Tibial artery (tissue), 4 donors: ENCODE data around the gene RNF11.
"Not testable (repeated sequence)": the region's sequence is repeated elsewhere in the genome, so short reads cannot be mapped to it uniquely, and the experiment has no call there.

Source experiments
- DNase-seq, 2 donors: peaks; one replicate each; pipeline ENCODE4 v3.0.0-alpha.2; 2019
- H3K27ac ChIP-seq, 2 donors: fragments of 200-600 bp; sonication (generic) in 1 of 2; 1 replicate in 1 of 2; 2 replicates in 1 of 2; pipeline ENCODE4 v1.5.1; 2018 to 2019; ENCODE audit warnings: mild to moderate bottlenecking in 1 of 2
- H3K27me3 ChIP-seq, 2 donors: fragments of 200-600 bp; sonication (generic) in 1 of 2; one replicate each; pipeline versions ENCODE4 v1.5.1 to v1.6.0; 2016 to 2019
- H3K36me3 ChIP-seq, 3 donors: fragments of 200-600 bp; sonication (generic) in 2 of 3; one replicate each; pipeline ENCODE4 v1.5.1; 2016 to 2019; ENCODE audit warnings: mild to moderate bottlenecking in 2 of 3
- H3K4me1 ChIP-seq, 4 donors: fragments of 200-600 bp; sonication (generic) in 2 of 4; 1 replicate in 3 of 4; 2 replicates in 1 of 4; pipeline ENCODE4 v1.5.1; 2016 to 2019
- H3K4me3 ChIP-seq, 2 donors: fragments of 200-600 bp; sonication (generic) in 1 of 2; 1 replicate in 1 of 2; 2 replicates in 1 of 2; pipeline ENCODE4 v1.5.1; 2018 to 2019; ENCODE audit warnings: mild to moderate bottlenecking in 2 of 2
- H3K9me3 ChIP-seq, 3 donors: fragments of 200-600 bp; sonication (generic) in 1 of 3; one replicate each; pipeline ENCODE4 v1.5.1; 2016 to 2019
- intact Hi-C: fragments of 100-400 bp; cut with DNase I; formaldehyde crosslinking; loops from one replicate; pipeline ENCODE4 v1.15.0; 2023; ENCODE audit warnings: low total_unique reads
- TF ChIP-seq, protein P1 (sequence below), 2 experiments: fragments of 200-600 bp in 1 of 2; fragments of 450-650 bp in 1 of 2; IDR thresholded peaks; one replicate each; pipeline ENCODE4 v1.5.1; 2017 to 2019; ENCODE audit warnings: antibody characterized with exemption in 2 of 2, mild to moderate bottlenecking in 1 of 2, moderate library complexity in 1 of 2

Gene RNF11

GRCh38 chr1:51231120-51231519, 5.0 kb upstream of the RNF11 start:
- Histone ChIP-seq H3K9me3 (no peaks in the 10 kb centered on the region), H3K4me1 (peaks cover 0 to 17% (median 5%) of the 10 kb centered on the region in 4 donors), H3K4me3 (no peak overlapping the region), H3K27me3 (no peaks in the 10 kb centered on the region), H3K36me3 (no peaks in the 10 kb centered on the region), H3K27ac (no peak overlapping the region)
- no peak for DNase-seq
- TF ChIP-seq, protein P1, sequence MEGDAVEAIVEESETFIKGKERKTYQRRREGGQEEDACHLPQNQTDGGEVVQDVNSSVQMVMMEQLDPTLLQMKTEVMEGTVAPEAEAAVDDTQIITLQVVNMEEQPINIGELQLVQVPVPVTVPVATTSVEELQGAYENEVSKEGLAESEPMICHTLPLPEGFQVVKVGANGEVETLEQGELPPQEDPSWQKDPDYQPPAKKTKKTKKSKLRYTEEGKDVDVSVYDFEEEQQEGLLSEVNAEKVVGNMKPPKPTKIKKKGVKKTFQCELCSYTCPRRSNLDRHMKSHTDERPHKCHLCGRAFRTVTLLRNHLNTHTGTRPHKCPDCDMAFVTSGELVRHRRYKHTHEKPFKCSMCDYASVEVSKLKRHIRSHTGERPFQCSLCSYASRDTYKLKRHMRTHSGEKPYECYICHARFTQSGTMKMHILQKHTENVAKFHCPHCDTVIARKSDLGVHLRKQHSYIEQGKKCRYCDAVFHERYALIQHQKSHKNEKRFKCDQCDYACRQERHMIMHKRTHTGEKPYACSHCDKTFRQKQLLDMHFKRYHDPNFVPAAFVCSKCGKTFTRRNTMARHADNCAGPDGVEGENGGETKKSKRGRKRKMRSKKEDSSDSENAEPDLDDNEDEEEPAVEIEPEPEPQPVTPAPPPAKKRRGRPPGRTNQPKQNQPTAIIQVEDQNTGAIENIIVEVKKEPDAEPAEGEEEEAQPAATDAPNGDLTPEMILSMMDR (IDR thresholded peaks at IDR 0.05): no peak
- intact Hi-C loops: no loop called here

DNA sequence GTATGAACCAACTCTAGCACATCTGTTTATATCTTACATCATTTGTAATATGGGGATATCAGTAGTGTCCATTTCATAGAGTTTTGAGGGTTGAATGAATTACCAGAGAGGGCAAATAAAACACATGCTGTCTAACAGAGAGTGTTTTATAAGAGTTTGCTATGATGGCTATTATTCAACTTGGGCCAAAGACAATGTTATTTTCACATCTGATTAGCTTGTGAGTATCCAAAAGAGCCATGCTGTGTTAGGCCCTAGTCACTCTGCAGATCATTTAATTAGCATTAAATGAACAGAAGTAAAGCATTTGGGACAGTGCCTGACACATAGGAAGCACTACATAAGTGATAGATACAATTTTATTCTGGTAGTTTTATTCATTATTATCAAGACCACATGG, 4.2 kb upstream of the RNF11 start:
- no peaks in the 10 kb centered on the region for H3K36me3 ChIP-seq
- no peaks in the 10 kb centered on the region for H3K9me3 ChIP-seq
- H3K4me3 ChIP-seq: no peak overlapping the region
- TF ChIP-seq, protein P1 (IDR thresholded peaks at IDR 0.05): no peak
- intact Hi-C loops: no loop called here
- H3K4me1 ChIP-seq: peaks cover 0 to 17% (median 5%) of the 10 kb centered on the region in 4 donors
- H3K27ac ChIP-seq: no peak overlapping the region
- no peaks in the 10 kb centered on the region for H3K27me3 ChIP-seq
- no peak for DNase-seq

DNA sequence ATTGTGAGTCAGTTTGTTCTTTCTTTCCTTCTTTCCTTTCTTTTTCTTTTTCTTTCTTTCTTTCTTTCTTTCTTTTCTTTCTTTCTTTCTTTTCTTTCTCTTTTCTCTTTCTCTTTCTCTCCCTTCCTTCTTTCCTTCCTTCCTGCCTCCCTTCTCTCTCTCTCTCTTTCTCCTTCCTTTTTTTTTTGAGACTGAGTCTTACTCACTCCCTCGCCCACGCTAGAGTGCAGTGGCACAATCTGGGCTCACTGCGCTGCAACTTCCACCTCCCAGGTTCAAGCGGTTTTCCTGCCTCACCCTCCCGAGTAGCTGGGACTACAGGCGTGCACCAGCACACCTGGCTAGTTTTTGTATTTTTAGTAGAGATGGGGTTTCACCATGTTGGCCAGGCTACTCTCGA, 1.8 kb upstream of the RNF11 start:
- H3K4me3 ChIP-seq, H3K36me3 ChIP-seq, H3K27me3 ChIP-seq, intact Hi-C loops, H3K9me3 ChIP-seq, DNase-seq: not testable (repeated sequence)
- Histone ChIP-seq H3K4me1 (peaks cover 0 to 29% (median 10%) of the 10 kb centered on the region in 4 donors), H3K27ac (peak overlapping the region in 1 of 2 donors; percentile 99)

GRCh38 chr1:51234721-51235425, 1.2 kb upstream of the RNF11 start:
- Histone ChIP-seq H3K27me3 (no peaks in the 10 kb centered on the region), H3K9me3 (no peaks in the 10 kb centered on the region), H3K4me3 (peak overlapping the region; percentile 87 to 100), H3K4me1 (peaks cover 0 to 35% (median 14%) of the 10 kb centered on the region in 4 donors), H3K27ac (peak overlapping the region; percentile 99), H3K36me3 (no peaks in the 10 kb centered on the region)
- TF ChIP-seq, protein P1 (IDR thresholded peaks at IDR 0.05): no peak
- DNase-seq: peak; percentile 75 to 82
- intact Hi-C loops: no loop called here

GRCh38 chr1:51236531-51237350, 668 bp downstream of the RNF11 start:
- Histone ChIP-seq H3K4me1 (peaks cover 0 to 54% (median 24%) of the 10 kb centered on the region in 4 donors), H3K4me3 (peak overlapping the region; percentile 87 to 100), H3K27me3 (no peaks in the 10 kb centered on the region), H3K27ac (peak overlapping the region; percentile 99), H3K9me3 (no peaks in the 10 kb centered on the region), H3K36me3 (no peaks in the 10 kb centered on the region)
- TF ChIP-seq, protein P1 (IDR thresholded peaks at IDR 0.05): no peak
- intact Hi-C loops: no loop called here
- DNase-seq: peak; percentile 56 to 78
